ENCODE results near the gene PHF14. TPM values are rescaled to one million over a fixed set of nuclear protein-coding genes. Genes with fewer than 3 reads are reported as not detected.

PHF14 gene
- total and polyA plus RNA-seq, 4 donors, result 6.9 to 24.4 (median 15.3) TPM

- no peaks in the 10 kb centered on the region for H3K9me3 ChIP-seq (ENCODE audit: control insufficient read depth in 4 of 4, low read length in 3 of 4)
- H3K36me3 ChIP-seq (ENCODE audit: control insufficient read depth in 4 of 4, insufficient read depth in 3 of 4, low read depth in 1 of 4, low read length in 3 of 4), result no peaks in the 10 kb centered on the region
- no peaks in the 10 kb centered on the region for H3K4me1 ChIP-seq (ENCODE audit: control insufficient read depth in 4 of 4, insufficient read depth in 4 of 4, low read length in 3 of 4)
- no peak overlapping the region for H3K27ac ChIP-seq (ENCODE audit: low read depth in 1 of 2, low read length in 2 of 2)
- no peak overlapping the region for H3K4me3 ChIP-seq (ENCODE audit: low read depth in 1 of 3, low read length in 3 of 3)
- over 99% methylated on average over 2 of the region's 2 CpGs for WGBS
- H3K27me3 ChIP-seq (ENCODE audit: control insufficient read depth in 4 of 4, insufficient read depth in 4 of 4, low read length in 3 of 4), result no peaks in the 10 kb centered on the region
- no peak for DNase-seq (ENCODE audit: low spot score)
- TF ChIP-seq CTCF (IDR thresholded peaks at IDR 0.05; ENCODE audit: low read depth, low read length, missing input control), result no peak
- TF ChIP-seq RXRA (IDR thresholded peaks at IDR 0.05), result no peak
- no peak for TF ChIP-seq FOXA2 (IDR thresholded peaks at IDR 0.05)
- no peak overlapping the region for H3K9ac ChIP-seq (ENCODE audit: low read depth in 1 of 2, low read length in 2 of 2)
Measured at GRCh38 chr7:11130601-11131000, 156.9 kb downstream of the PHF14 start.

GRCh38 chr7:11133436-11133959, 159.8 kb downstream of the PHF14 start:
- DNase-seq (ENCODE audit: low spot score), result no peak
- no peak overlapping the region for H3K27ac ChIP-seq (ENCODE audit: low read depth in 1 of 2, low read length in 2 of 2)
- 43% methylated on average over 1 of the region's 1 CpG for WGBS

GRCh38 chr7:11135573-11135972, 161.9 kb downstream of the PHF14 start:
- H3K9me3 ChIP-seq (ENCODE audit: control insufficient read depth in 4 of 4, low read length in 3 of 4), result no peaks in the 10 kb centered on the region
- no peaks in the 10 kb centered on the region for H3K4me1 ChIP-seq (ENCODE audit: control insufficient read depth in 4 of 4, insufficient read depth in 4 of 4, low read length in 3 of 4)
- H3K4me3 ChIP-seq (ENCODE audit: low read depth in 1 of 3, low read length in 3 of 3), result no peak overlapping the region
- no peak for TF ChIP-seq HNF4G (IDR thresholded peaks at IDR 0.05)
- TF ChIP-seq FOXA1 (IDR thresholded peaks at IDR 0.05), result no peak
- no peak for TF ChIP-seq RXRA (IDR thresholded peaks at IDR 0.05)
- no peak for TF ChIP-seq SP1 (IDR thresholded peaks at IDR 0.05)
- TF ChIP-seq CTCF (IDR thresholded peaks at IDR 0.05; ENCODE audit: low read depth, low read length, missing input control), result no peak
- no peak for TF ChIP-seq GABPA (IDR thresholded peaks at IDR 0.05 in 1 of 2, conservative IDR thresholded peaks at IDR 0.05 in 1 of 2)
- TF ChIP-seq RAD21 (IDR thresholded peaks at IDR 0.05), result no peak
- TF ChIP-seq MAX (IDR thresholded peaks at IDR 0.05), result no peak
- no peak for TF ChIP-seq ZBTB33 (IDR thresholded peaks at IDR 0.05)
- no peak for TF ChIP-seq REST (IDR thresholded peaks at IDR 0.05)
- TF ChIP-seq FOXA2 (IDR thresholded peaks at IDR 0.05), result no peak
- no peak for TF ChIP-seq EGR1 (IDR thresholded peaks at IDR 0.05; ENCODE audit: low read depth in 2 of 2)
- H3K9ac ChIP-seq (ENCODE audit: low read depth in 1 of 2, low read length in 2 of 2), result no peak overlapping the region
- H3K36me3 ChIP-seq (ENCODE audit: control insufficient read depth in 4 of 4, insufficient read depth in 3 of 4, low read depth in 1 of 4, low read length in 3 of 4), result peaks cover 0 to 2% (median 0%) of the 10 kb centered on the region in 4 donors
- no peak for DNase-seq (ENCODE audit: low spot score)
- 93% methylated on average over 3 of the region's 3 CpGs for WGBS
- H3K27me3 ChIP-seq (ENCODE audit: control insufficient read depth in 4 of 4, insufficient read depth in 4 of 4, low read length in 3 of 4), result no peaks in the 10 kb centered on the region
- H3K27ac ChIP-seq (ENCODE audit: low read depth in 1 of 2, low read length in 2 of 2), result no peak overlapping the region

More at GRCh38 chr7:11133436-11133959, 159.8 kb downstream of the PHF14 start:
- Histone ChIP-seq H3K9me3 (ENCODE audit: control insufficient read depth in 4 of 4, low read length in 3 of 4) (no peaks in the 10 kb centered on the region), H3K36me3 (ENCODE audit: control insufficient read depth in 4 of 4, insufficient read depth in 3 of 4, low read depth in 1 of 4, low read length in 3 of 4) (no peaks in the 10 kb centered on the region), H3K4me3 (ENCODE audit: low read depth in 1 of 3, low read length in 3 of 3) (no peak overlapping the region), H3K27me3 (ENCODE audit: control insufficient read depth in 4 of 4, insufficient read depth in 4 of 4, low read length in 3 of 4) (no peaks in the 10 kb centered on the region), H3K4me1 (ENCODE audit: control insufficient read depth in 4 of 4, insufficient read depth in 4 of 4, low read length in 3 of 4) (no peaks in the 10 kb centered on the region), H3K9ac (ENCODE audit: low read depth in 1 of 2, low read length in 2 of 2) (no peak overlapping the region)
- no peak for TF ChIP-seq NR2F2 (IDR thresholded peaks at IDR 0.05)
- no peak for TF ChIP-seq RAD21 (IDR thresholded peaks at IDR 0.05)
- TF ChIP-seq JUND (IDR thresholded peaks at IDR 0.05), result no peak
- TF ChIP-seq ATF3 (IDR thresholded peaks at IDR 0.05), result no peak
- no peak for TF ChIP-seq GABPA (IDR thresholded peaks at IDR 0.05 in 1 of 2, conservative IDR thresholded peaks at IDR 0.05 in 1 of 2)
